Uterus (tissue), 4 donors: ENCODE data around the gene PTRH1. TPM values are rescaled to one million over a fixed set of nuclear protein-coding genes. Genes with fewer than 3 reads are reported as not detected.

Experiments
- DNase-seq, 2 donors: peaks; one replicate each; pipeline ENCODE4 v3.0.0-alpha.2; 2019 to 2020
- H3K27ac ChIP-seq, 2 donors: fragments of 200-600 bp; sonication (generic); 1 replicate in 1 of 2; 2 replicates in 1 of 2; pipeline ENCODE4 v1.5.1; 2016 to 2018
- H3K27me3 ChIP-seq, 2 donors: fragments of 200-600 bp; sonication (generic); one replicate each; pipeline ENCODE4 v1.5.1; 2018 to 2019; ENCODE audit warnings: control low read depth in 1 of 2
- H3K36me3 ChIP-seq, 2 donors: fragments of 200-600 bp; sonication (generic); one replicate each; pipeline ENCODE4 v1.5.1; 2019; ENCODE audit warnings: control low read depth in 1 of 2
- H3K4me1 ChIP-seq, 2 donors: fragments of 200-600 bp; sonication (generic); one replicate each; pipeline ENCODE4 v1.5.1; 2018 to 2019; ENCODE audit warnings: control low read depth in 1 of 2
- H3K4me3 ChIP-seq, 2 donors: fragments of 200-600 bp; sonication (generic); 1 replicate in 1 of 2; 2 replicates in 1 of 2; pipeline ENCODE4 v1.5.1; 2018 to 2019; ENCODE audit warnings: mild to moderate bottlenecking in 1 of 2
- H3K9me3 ChIP-seq, 2 donors: fragments of 200-600 bp; sonication (generic); one replicate each; pipeline ENCODE4 v1.5.1; 2019; ENCODE audit warnings: control low read depth in 1 of 2
- POLR2A ChIP-seq, 2 donors: fragments of 450-650 bp; IDR thresholded peaks; one replicate each; pipeline ENCODE4 v1.6.1; 2016; ENCODE audit warnings: antibody characterized with exemption in 2 of 2, mild to moderate bottlenecking in 1 of 2, moderate library complexity in 1 of 2
- intact Hi-C: fragments of 100-400 bp; cut with DNase I; formaldehyde crosslinking; loops from one replicate; pipeline ENCODE4 v1.15.1; 2023; ENCODE audit warnings: low total_unique reads
- total RNA-seq, 4 donors: library from RNA; depleted of rRNA in 3 of 4; stranded (reverse); fragments of >200 nt in 3 of 4; gene quantifications; one replicate each; pipeline versions ENCODE4 v1.1.0 to v1.2.4, GENCODE V29; 2014 to 2023
- TF ChIP-seq, protein P1 (sequence below), 4 experiments: fragments of 200-600 bp in 2 of 4; fragments of 450-650 bp in 2 of 4; sonication (generic) in 2 of 4; IDR thresholded peaks; one replicate each; pipeline ENCODE4 v1.5.1; 2016 to 2019; ENCODE audit warnings: antibody characterized with exemption in 4 of 4, mild to moderate bottlenecking in 2 of 4, moderate library complexity in 1 of 4
- donor health status: DM: yes; HTN: yes; CAD: no.

Gene PTRH1
- total RNA-seq, 4 donors from 2014 or later: 3.8 to 18.4 (median 10.4) TPM

DNA sequence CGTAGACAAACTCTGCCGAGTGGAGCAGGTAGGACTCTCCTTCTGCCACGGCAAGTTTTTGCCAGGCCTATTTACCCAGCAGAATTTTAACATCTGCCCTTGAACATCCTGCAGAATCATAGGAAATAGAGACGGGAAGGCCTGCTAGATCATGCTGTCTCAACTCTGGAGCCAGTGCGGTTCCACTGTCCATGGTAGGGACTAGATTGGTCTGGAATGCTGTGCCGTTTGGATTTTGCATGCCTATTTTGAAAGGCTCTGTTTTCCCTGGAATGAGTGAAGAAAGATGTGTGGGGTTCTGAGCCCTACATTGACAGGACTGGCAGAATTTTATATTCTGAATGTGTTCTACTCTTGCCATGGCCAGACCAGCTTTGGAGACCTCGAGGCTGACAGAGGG lies 42.2 kb downstream of the PTRH1 start:
- intact Hi-C loops: no loop called here
- Histone ChIP-seq H3K36me3 (no peaks in the 10 kb centered on the region), H3K4me3 (no peak overlapping the region), H3K4me1 (no peaks in the 10 kb centered on the region), H3K9me3 (no peaks in the 10 kb centered on the region), H3K27ac (no peak overlapping the region), H3K27me3 (no peaks in the 10 kb centered on the region)
- DNase-seq: no peak
- TF ChIP-seq, protein P1, sequence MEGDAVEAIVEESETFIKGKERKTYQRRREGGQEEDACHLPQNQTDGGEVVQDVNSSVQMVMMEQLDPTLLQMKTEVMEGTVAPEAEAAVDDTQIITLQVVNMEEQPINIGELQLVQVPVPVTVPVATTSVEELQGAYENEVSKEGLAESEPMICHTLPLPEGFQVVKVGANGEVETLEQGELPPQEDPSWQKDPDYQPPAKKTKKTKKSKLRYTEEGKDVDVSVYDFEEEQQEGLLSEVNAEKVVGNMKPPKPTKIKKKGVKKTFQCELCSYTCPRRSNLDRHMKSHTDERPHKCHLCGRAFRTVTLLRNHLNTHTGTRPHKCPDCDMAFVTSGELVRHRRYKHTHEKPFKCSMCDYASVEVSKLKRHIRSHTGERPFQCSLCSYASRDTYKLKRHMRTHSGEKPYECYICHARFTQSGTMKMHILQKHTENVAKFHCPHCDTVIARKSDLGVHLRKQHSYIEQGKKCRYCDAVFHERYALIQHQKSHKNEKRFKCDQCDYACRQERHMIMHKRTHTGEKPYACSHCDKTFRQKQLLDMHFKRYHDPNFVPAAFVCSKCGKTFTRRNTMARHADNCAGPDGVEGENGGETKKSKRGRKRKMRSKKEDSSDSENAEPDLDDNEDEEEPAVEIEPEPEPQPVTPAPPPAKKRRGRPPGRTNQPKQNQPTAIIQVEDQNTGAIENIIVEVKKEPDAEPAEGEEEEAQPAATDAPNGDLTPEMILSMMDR (IDR thresholded peaks at IDR 0.05): no peak
- TF ChIP-seq POLR2A (IDR thresholded peaks at IDR 0.05): no peak

DNA sequence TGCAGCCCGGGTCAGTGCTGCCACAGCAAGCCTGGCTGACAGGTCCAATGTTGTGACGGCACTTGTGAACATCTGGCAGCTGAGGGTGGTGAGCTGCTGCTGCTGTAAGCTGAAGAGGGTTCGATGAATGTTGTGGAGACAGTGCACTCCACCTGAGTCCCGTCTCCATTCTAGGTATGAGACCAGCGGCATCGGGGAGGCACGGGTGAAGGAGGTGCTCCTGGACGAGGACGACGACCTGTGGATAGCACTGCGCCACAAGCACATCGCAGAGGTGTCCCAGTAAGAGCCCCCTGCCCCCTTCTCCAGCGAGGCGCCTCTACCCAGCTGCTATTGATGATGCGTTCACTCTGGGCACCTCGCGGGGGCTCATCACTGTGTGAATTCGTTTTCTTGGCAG lies 47.6 kb downstream of the PTRH1 start:
- no peaks in the 10 kb centered on the region for H3K9me3 ChIP-seq
- no peaks in the 10 kb centered on the region for H3K27me3 ChIP-seq
- H3K4me1 ChIP-seq: no peaks in the 10 kb centered on the region
- TF ChIP-seq POLR2A (IDR thresholded peaks at IDR 0.05): no peak
- TF ChIP-seq, protein P1 (IDR thresholded peaks at IDR 0.05): no peak
- intact Hi-C loops: no loop called here
- no peak for DNase-seq
- no peak overlapping the region for H3K27ac ChIP-seq
- H3K36me3 ChIP-seq: no peaks in the 10 kb centered on the region
- H3K4me3 ChIP-seq: no peak overlapping the region

DNA sequence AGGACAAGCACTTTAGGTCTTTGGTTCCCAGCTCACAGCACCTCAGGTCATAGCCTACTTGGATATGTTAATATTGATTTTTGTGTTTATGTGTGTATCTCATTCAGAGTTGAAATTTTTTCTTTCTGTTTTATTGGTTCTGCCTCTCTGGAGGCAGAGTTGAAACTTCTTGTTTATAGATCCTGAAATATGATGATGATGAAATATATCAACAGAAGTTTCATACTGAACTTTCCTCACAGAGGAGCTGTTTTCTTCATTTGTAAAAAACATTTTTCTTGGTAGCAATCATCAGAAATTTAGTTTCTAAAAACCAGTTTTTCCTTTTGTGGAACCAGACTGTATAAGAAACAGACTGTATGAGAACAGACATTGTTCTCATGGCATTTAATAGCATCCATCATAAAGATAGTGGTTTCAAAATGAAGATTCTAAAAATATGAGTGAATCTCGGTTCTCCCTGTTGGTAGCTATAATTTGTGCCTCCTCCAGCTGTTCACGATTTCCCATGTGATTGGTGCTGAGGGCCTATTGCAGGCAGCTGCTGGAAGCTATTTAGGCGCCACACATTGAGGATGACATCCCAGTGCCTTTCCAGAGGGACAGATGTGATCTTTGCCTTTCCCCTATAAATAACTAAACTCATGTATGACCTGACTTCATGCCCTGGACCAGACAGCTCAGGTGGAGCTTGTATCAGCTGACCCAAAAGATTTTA lies 48.2 kb downstream of the PTRH1 start:
- no peak overlapping the region for H3K4me3 ChIP-seq
- H3K36me3 ChIP-seq: no peaks in the 10 kb centered on the region
- no peak overlapping the region for H3K27ac ChIP-seq
- no peak for DNase-seq
- intact Hi-C loops: no loop called here
- H3K4me1 ChIP-seq: no peaks in the 10 kb centered on the region
- no peaks in the 10 kb centered on the region for H3K27me3 ChIP-seq
- TF ChIP-seq, protein P1 (IDR thresholded peaks at IDR 0.05): no peak
- no peak for TF ChIP-seq POLR2A (IDR thresholded peaks at IDR 0.05)
- H3K9me3 ChIP-seq: no peaks in the 10 kb centered on the region

DNA sequence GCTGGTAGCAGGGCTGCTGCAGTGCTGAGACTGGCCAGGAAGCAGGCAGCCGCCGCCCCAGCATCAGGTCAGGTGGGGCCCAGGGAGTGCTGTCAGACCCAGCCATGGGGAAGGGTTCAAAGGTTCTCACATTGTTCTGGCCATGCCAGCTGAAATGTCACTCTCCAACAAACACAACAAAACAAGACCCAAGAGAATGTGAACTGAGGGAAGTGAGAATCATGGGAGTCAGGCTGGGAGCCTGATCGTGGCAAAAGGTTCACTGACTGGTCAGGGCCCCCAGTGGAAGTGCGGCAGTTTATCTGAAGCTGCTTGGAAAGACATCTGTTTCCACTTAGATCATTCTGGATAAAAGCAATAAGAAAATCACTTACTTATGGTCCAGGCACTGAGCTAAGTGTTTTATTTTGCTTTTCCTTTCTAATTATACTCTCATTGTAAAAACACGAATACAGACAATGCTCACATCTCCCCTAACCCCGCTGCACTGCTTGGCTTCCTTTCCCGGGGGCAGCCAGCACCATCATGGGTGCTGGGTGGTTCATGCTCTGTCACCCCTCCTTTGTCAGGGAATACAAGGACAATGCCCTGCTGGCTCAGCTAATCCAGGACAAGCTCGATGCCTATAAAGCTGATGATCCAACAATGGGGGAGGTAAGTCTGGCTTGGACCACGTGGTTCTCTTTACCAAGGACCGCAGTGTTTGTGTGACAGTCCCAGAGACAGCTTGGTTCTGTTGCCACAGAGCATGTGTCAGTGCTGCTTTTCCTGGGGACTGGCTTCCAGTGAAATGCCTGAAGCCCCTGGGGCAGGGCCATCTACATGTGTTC lies 50.6 kb downstream of the PTRH1 start:
- H3K4me1 ChIP-seq: no peaks in the 10 kb centered on the region
- intact Hi-C loops: no loop called here
- TF ChIP-seq POLR2A (IDR thresholded peaks at IDR 0.05): no peak
- TF ChIP-seq, protein P1 (IDR thresholded peaks at IDR 0.05): no peak
- H3K27me3 ChIP-seq: no peaks in the 10 kb centered on the region
- no peak for DNase-seq
- no peaks in the 10 kb centered on the region for H3K36me3 ChIP-seq
- H3K27ac ChIP-seq: peak overlapping the region; percentile 46 to 65
- H3K4me3 ChIP-seq: no peak overlapping the region
- no peaks in the 10 kb centered on the region for H3K9me3 ChIP-seq

DNA sequence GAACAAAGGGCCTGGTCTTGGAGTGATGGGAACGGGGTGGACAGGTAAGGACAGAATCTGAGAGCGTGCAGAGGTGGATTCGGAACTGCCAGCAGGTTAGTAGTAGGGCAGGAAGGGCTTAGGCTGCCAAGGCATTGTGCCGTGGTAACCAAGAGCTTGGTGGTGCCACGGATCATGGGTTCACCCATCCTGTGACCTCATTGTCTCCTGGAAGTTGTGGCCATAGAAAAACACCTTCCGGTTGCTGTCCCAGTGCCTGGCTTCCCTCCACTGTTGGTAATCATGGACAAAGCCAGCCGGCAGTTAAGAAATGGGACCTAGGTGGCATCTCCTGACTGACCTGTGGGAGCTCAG lies 51.2 kb downstream of the PTRH1 start:
- no peaks in the 10 kb centered on the region for H3K36me3 ChIP-seq
- no peaks in the 10 kb centered on the region for H3K9me3 ChIP-seq
- TF ChIP-seq, protein P1 (IDR thresholded peaks at IDR 0.05): no peak
- TF ChIP-seq POLR2A (IDR thresholded peaks at IDR 0.05): no peak
- no peaks in the 10 kb centered on the region for H3K27me3 ChIP-seq
- H3K4me1 ChIP-seq: no peaks in the 10 kb centered on the region
- intact Hi-C loops: no loop called here
- no peak overlapping the region for H3K4me3 ChIP-seq
- no peak for DNase-seq
- peak overlapping the region; percentile 46 to 65 for H3K27ac ChIP-seq
